Hepatocyte (in vitro differentiated cells): Measurements from ENCODE around the gene KRTAP4-3. TPM values are rescaled to one million over a fixed set of nuclear protein-coding genes. Genes with fewer than 3 reads are reported as not detected.

Source experiments
- polyA plus RNA-seq: library from polyadenylated mRNA; unstranded; fragments of >200 nt; fragmentation: Nextera tagmentation; extraction: Ambion mirVana; gene quantifications from 2 replicates; pipeline ENCODE4 v1.2.1, GENCODE V29; 2016
- small RNA-seq: library from RNA; depleted of rRNA; stranded (forward); fragments of <200 nt; gene quantifications from one replicate; pipeline ENCODE3, GENCODE V24; 2014
- total RNA-seq: library from RNA; depleted of rRNA; stranded (reverse); fragments of >200 nt; gene quantifications from 2 replicates; pipeline ENCODE4 v1.2.3, GENCODE V29; 2014

The KRTAP4-3 gene
- total and polyA plus RNA-seq, 2 experiments from 2014 or later, result not detected

Small RNA genes within 50 kb of the gene (small RNA-seq; reads per million reads assigned to genes)
- gene KRTAP4-17P, result not detected

Other genes with a start within 250 kb of the KRTAP4-3 start
Only the 30 nearest of the 40 such genes appear.
- gene KRTAP1-5, start 141.0 kb downstream of the KRTAP4-3 start, total RNA-seq, result not detected in 2 replicates
- gene KRTAP1-5, start 141.0 kb downstream of the KRTAP4-3 start, polyA plus RNA-seq, result 0.44 TPM in 1 of 2 replicates, not detected in the other
- not detected in 2 replicates for gene KRTAP1-4, start 138.0 kb downstream of the KRTAP4-3 start, total RNA-seq
- gene KRTAP1-4, start 138.0 kb downstream of the KRTAP4-3 start, polyA plus RNA-seq, result not detected in 2 replicates
- gene KRTAP1-3, start 133.3 kb downstream of the KRTAP4-3 start, total RNA-seq, result not detected in 2 replicates
- not detected in 2 replicates for gene KRTAP1-3, start 133.3 kb downstream of the KRTAP4-3 start, polyA plus RNA-seq
- gene KRTAP1-1, start 126.8 kb downstream of the KRTAP4-3 start, total RNA-seq, result not detected in 2 replicates
- not detected in 2 replicates for gene KRTAP1-1, start 126.8 kb downstream of the KRTAP4-3 start, polyA plus RNA-seq
- gene KRTAP2-1, start 120.9 kb downstream of the KRTAP4-3 start, total RNA-seq, result not detected in 2 replicates
- gene KRTAP2-1, start 120.9 kb downstream of the KRTAP4-3 start, polyA plus RNA-seq, result not detected in 2 replicates
- not detected in 2 replicates for gene KRTAP2-2, start 113.0 kb downstream of the KRTAP4-3 start, total RNA-seq
- not detected in 2 replicates for gene KRTAP2-2, start 113.0 kb downstream of the KRTAP4-3 start, polyA plus RNA-seq
- gene KRTAP2-3, start 108.1 kb downstream of the KRTAP4-3 start, total RNA-seq, result not detected in 2 replicates
- gene KRTAP2-3, start 108.1 kb downstream of the KRTAP4-3 start, polyA plus RNA-seq, result not detected in 2 replicates
- gene KRTAP2-4, start 102.3 kb downstream of the KRTAP4-3 start, total RNA-seq, result not detected in 2 replicates
- not detected in 2 replicates for gene KRTAP2-4, start 102.3 kb downstream of the KRTAP4-3 start, polyA plus RNA-seq
- gene KRTAP4-7, start 84.1 kb downstream of the KRTAP4-3 start, total RNA-seq, result not detected in 2 replicates
- gene KRTAP4-7, start 84.1 kb downstream of the KRTAP4-3 start, polyA plus RNA-seq, result not detected in 2 replicates
- gene KRTAP4-8, start 70.1 kb downstream of the KRTAP4-3 start, total RNA-seq, result not detected in 2 replicates
- gene KRTAP4-8, start 70.1 kb downstream of the KRTAP4-3 start, polyA plus RNA-seq, result not detected in 2 replicates
- gene KRTAP4-16, start 66.0 kb downstream of the KRTAP4-3 start, total RNA-seq, result not detected in 2 replicates
- gene KRTAP4-16, start 66.0 kb downstream of the KRTAP4-3 start, polyA plus RNA-seq, result not detected in 2 replicates
- not detected in 2 replicates for gene KRTAP4-9, start 62.8 kb downstream of the KRTAP4-3 start, total RNA-seq
- not detected in 2 replicates for gene KRTAP4-9, start 62.8 kb downstream of the KRTAP4-3 start, polyA plus RNA-seq
- not detected in 2 replicates for gene KRTAP4-11, start 49.8 kb downstream of the KRTAP4-3 start, total RNA-seq
- not detected in 2 replicates for gene KRTAP4-11, start 49.8 kb downstream of the KRTAP4-3 start, polyA plus RNA-seq
- not detected in 2 replicates for gene KRTAP4-12, start 44.0 kb downstream of the KRTAP4-3 start, total RNA-seq
- gene KRTAP4-12, start 44.0 kb downstream of the KRTAP4-3 start, polyA plus RNA-seq, result not detected in 2 replicates
- not detected in 2 replicates for gene KRTAP4-6, start 27.7 kb downstream of the KRTAP4-3 start, total RNA-seq
- gene KRTAP4-6, start 27.7 kb downstream of the KRTAP4-3 start, polyA plus RNA-seq, result not detected in 2 replicates
- not detected in 2 replicates for gene KRTAP4-5, start 18.4 kb downstream of the KRTAP4-3 start, total RNA-seq
- not detected in 2 replicates for gene KRTAP4-5, start 18.4 kb downstream of the KRTAP4-3 start, polyA plus RNA-seq
- gene KRTAP4-4, start 7.5 kb downstream of the KRTAP4-3 start, total RNA-seq, result not detected in 2 replicates
- not detected in 2 replicates for gene KRTAP4-4, start 7.5 kb downstream of the KRTAP4-3 start, polyA plus RNA-seq
- gene KRTAP4-2, start 10.0 kb upstream of the KRTAP4-3 start, total RNA-seq, result not detected in 2 replicates
- not detected in 2 replicates for gene KRTAP4-2, start 10.0 kb upstream of the KRTAP4-3 start, polyA plus RNA-seq
- gene KRTAP4-1, start 16.7 kb upstream of the KRTAP4-3 start, total RNA-seq, result not detected in 2 replicates
- gene KRTAP4-1, start 16.7 kb upstream of the KRTAP4-3 start, polyA plus RNA-seq, result not detected in 2 replicates
- gene KRTAP9-1, start 21.7 kb upstream of the KRTAP4-3 start, total RNA-seq, result not detected in 2 replicates
- gene KRTAP9-1, start 21.7 kb upstream of the KRTAP4-3 start, polyA plus RNA-seq, result not detected in 2 replicates
- not detected in 2 replicates for gene KRTAP9-2, start 58.4 kb upstream of the KRTAP4-3 start, total RNA-seq
- gene KRTAP9-2, start 58.4 kb upstream of the KRTAP4-3 start, polyA plus RNA-seq, result not detected in 2 replicates
- not detected in 2 replicates for gene KRTAP9-3, start 64.2 kb upstream of the KRTAP4-3 start, total RNA-seq
- gene KRTAP9-3, start 64.2 kb upstream of the KRTAP4-3 start, polyA plus RNA-seq, result not detected in 2 replicates
- gene KRTAP9-8, start 69.8 kb upstream of the KRTAP4-3 start, total RNA-seq, result not detected in 2 replicates
- not detected in 2 replicates for gene KRTAP9-8, start 69.8 kb upstream of the KRTAP4-3 start, polyA plus RNA-seq
- gene KRTAP9-4, start 81.5 kb upstream of the KRTAP4-3 start, total RNA-seq, result not detected in 2 replicates
- gene KRTAP9-4, start 81.5 kb upstream of the KRTAP4-3 start, polyA plus RNA-seq, result not detected in 2 replicates
- gene KRTAP9-9, start 87.2 kb upstream of the KRTAP4-3 start, total RNA-seq, result not detected in 2 replicates
- not detected in 2 replicates for gene KRTAP9-9, start 87.2 kb upstream of the KRTAP4-3 start, polyA plus RNA-seq
- gene KRTAP9-6, start 97.2 kb upstream of the KRTAP4-3 start, total RNA-seq, result not detected in 2 replicates
- gene KRTAP9-6, start 97.2 kb upstream of the KRTAP4-3 start, polyA plus RNA-seq, result not detected in 2 replicates
- not detected in 2 replicates for gene KRTAP9-7, start 107.5 kb upstream of the KRTAP4-3 start, total RNA-seq
- not detected in 2 replicates for gene KRTAP9-7, start 107.5 kb upstream of the KRTAP4-3 start, polyA plus RNA-seq
- gene KRTAP29-1, start 134.6 kb upstream of the KRTAP4-3 start, total RNA-seq, result not detected in 2 replicates
- gene KRTAP29-1, start 134.6 kb upstream of the KRTAP4-3 start, polyA plus RNA-seq, result not detected in 2 replicates
- not detected in 2 replicates for gene KRTAP16-1, start 141.1 kb upstream of the KRTAP4-3 start, total RNA-seq
- not detected in 2 replicates for gene KRTAP16-1, start 141.1 kb upstream of the KRTAP4-3 start, polyA plus RNA-seq
- gene KRTAP17-1, start 147.5 kb upstream of the KRTAP4-3 start, total RNA-seq, result not detected in 2 replicates
- 0.33 TPM in 1 of 2 replicates, not detected in the other for gene KRTAP17-1, start 147.5 kb upstream of the KRTAP4-3 start, polyA plus RNA-seq